RWPE2 (cell line): Measurements from ENCODE around the gene BAZ1B.
A peak's percentile ranks its signal among the peaks of the same experiment; 100 is the strongest.

Experiments
- ATAC-seq: fragments of 200-7000 bp; cut with Tn5 transposase; 3 replicates; pipeline ENCODE4 v1.9.1; 2021; ENCODE audit warnings: low read depth
- DNase-seq: peaks from one replicate; pipeline ENCODE4 v3.0.0-alpha.2; 2020; ENCODE audit warnings: low spot score
- H3K27ac ChIP-seq: fragments of 450-650 bp; 2 replicates; pipeline ENCODE4 v1.5.1; 2017; ENCODE audit warnings: mild to moderate bottlenecking; ENCODE audit not compliant: poor library complexity, severe bottlenecking
- H3K27me3 ChIP-seq: fragments of 250-450 bp; sonication (Bioruptor Pico); 2 replicates; pipeline ENCODE4 v1.5.1; 2021; ENCODE audit warnings: mild to moderate bottlenecking, moderate library complexity; ENCODE audit not compliant: insufficient read depth, poor library complexity, severe bottlenecking
- H3K36me3 ChIP-seq: fragments of 250-450 bp; sonication (Bioruptor Pico); 2 replicates; pipeline ENCODE4 v1.5.1; 2020; ENCODE audit warnings: low read depth, mild to moderate bottlenecking, moderate library complexity
- H3K4me1 ChIP-seq: fragments of 250-450 bp; sonication (Bioruptor Pico); 2 replicates; pipeline ENCODE4 v1.5.1; 2021; ENCODE audit warnings: mild to moderate bottlenecking, moderate library complexity; ENCODE audit not compliant: insufficient read depth, poor library complexity, severe bottlenecking
- H3K4me3 ChIP-seq: fragments of 250-450 bp; sonication (Bioruptor Pico); 2 replicates; pipeline ENCODE4 v1.5.1; 2021; ENCODE audit warnings: mild to moderate bottlenecking, moderate library complexity; ENCODE audit not compliant: severe bottlenecking
- H3K9me3 ChIP-seq: fragments of 250-450 bp; sonication (Bioruptor Pico); 2 replicates; pipeline ENCODE4 v1.5.1; 2021; ENCODE audit warnings: mild to moderate bottlenecking, moderate library complexity; ENCODE audit not compliant: severe bottlenecking
- CTCF ChIP-seq: fragments of 450-650 bp; IDR thresholded peaks from one replicate; pipeline ENCODE4 v1.5.1; 2017; ENCODE audit warnings: mild to moderate bottlenecking, moderate library complexity; ENCODE audit not compliant: poor library complexity, severe bottlenecking

The BAZ1B gene

GRCh38 chr7:73437091-73437490, 85.0 kb downstream of the BAZ1B start:
- ATAC-seq (no peak), DNase-seq (no peak)
- TF ChIP-seq CTCF, result no peak
- peaks cover 24% of the 10 kb centered on the region for H3K36me3 ChIP-seq
- H3K4me1 ChIP-seq, result no peaks in the 10 kb centered on the region
- H3K9me3 ChIP-seq, result no peaks in the 10 kb centered on the region
- no peak overlapping the region for H3K27ac ChIP-seq
- H3K4me3 ChIP-seq, result no peak overlapping the region
- H3K27me3 ChIP-seq, result no peaks in the 10 kb centered on the region

GRCh38 chr7:73436031-73436929, 85.8 kb downstream of the BAZ1B start:
- DNase-seq, result no peak
- H3K4me3 ChIP-seq, result no peak overlapping the region

GRCh38 chr7:73435471-73436009, 86.6 kb downstream of the BAZ1B start:
- no peaks in the 10 kb centered on the region for H3K9me3 ChIP-seq
- H3K4me1 ChIP-seq, result no peaks in the 10 kb centered on the region
- H3K4me3 ChIP-seq, result no peak overlapping the region
- no peak for DNase-seq
- H3K27me3 ChIP-seq, result no peaks in the 10 kb centered on the region
- H3K36me3 ChIP-seq, result peaks cover 11% of the 10 kb centered on the region
- H3K27ac ChIP-seq, result no peak overlapping the region
- TF ChIP-seq CTCF, result no peak
- ATAC-seq, result no peak

More at GRCh38 chr7:73436031-73436929, 85.8 kb downstream of the BAZ1B start:
- no peak overlapping the region for H3K27ac ChIP-seq
- no peaks in the 10 kb centered on the region for H3K4me1 ChIP-seq
- TF ChIP-seq CTCF, result peak; percentile 17
- H3K27me3 ChIP-seq, result no peaks in the 10 kb centered on the region
- peak; percentile 6; the same call in 1 of the 3 replicates for ATAC-seq
- H3K9me3 ChIP-seq, result no peaks in the 10 kb centered on the region
- H3K36me3 ChIP-seq, result peaks cover 18% of the 10 kb centered on the region

- H3K4me3 ChIP-seq, result no peak overlapping the region
- H3K9me3 ChIP-seq, result no peaks in the 10 kb centered on the region
- no peak for DNase-seq
- no peak for TF ChIP-seq CTCF
- H3K27ac ChIP-seq, result no peak overlapping the region
- H3K36me3 ChIP-seq, result peaks cover 6% of the 10 kb centered on the region
- H3K27me3 ChIP-seq, result no peaks in the 10 kb centered on the region
- ATAC-seq, result no peak
- no peaks in the 10 kb centered on the region for H3K4me1 ChIP-seq
These were observed 87.4 kb downstream of the BAZ1B start for GRCh38 chr7:73434701-73435069.
